Nephron (organoid): ENCODE results near the gene PPARG.

Source experiments
- H3K27ac Mint-ChIP-seq, 3 experiments: 2 replicates each; pipeline ENCODE4 v1.8.0; 2020; ENCODE audit warnings: mixed read lengths in 3 of 3, mild to moderate bottlenecking in 2 of 3, moderate library complexity in 1 of 3
- H3K27me3 Mint-ChIP-seq: 2 replicates; pipeline ENCODE4 v1.8.0; 2021; ENCODE audit warnings: low read depth, mild to moderate bottlenecking, moderate library complexity, mixed read lengths
- H3K36me3 Mint-ChIP-seq: 2 replicates; pipeline ENCODE4 v1.8.0; 2020; ENCODE audit warnings: low read depth, mixed read lengths
- H3K4me1 Mint-ChIP-seq: 2 replicates; pipeline ENCODE4 v1.8.0; 2020; ENCODE audit warnings: mixed read lengths
- H3K4me3 Mint-ChIP-seq, 3 experiments: 2 replicates each; pipeline ENCODE4 v1.8.0; 2020; ENCODE audit warnings: mild to moderate bottlenecking in 3 of 3, mixed read lengths in 3 of 3, moderate library complexity in 2 of 3
- H3K9me3 Mint-ChIP-seq: 2 replicates; pipeline ENCODE4 v1.8.0; 2020; ENCODE audit warnings: mixed read lengths
- CTCF ChIP-seq, 3 experiments: fragments of 200-600 bp; sonication (generic); IDR thresholded peaks; one replicate each; pipeline ENCODE4 v1.5.0; 2021; ENCODE audit warnings: antibody characterized with exemption in 3 of 3; ENCODE audit not compliant: unreplicated experiment in 3 of 3

The PPARG gene

GRCh38 chr3:12423918-12424630, 135.2 kb downstream of the PPARG start:
- Mint-ChIP-seq H3K27ac (peak overlapping the region; percentile 71 to 90 (median 79)), H3K36me3 (peaks cover 6% of the 10 kb centered on the region), H3K4me3 (peak overlapping the region in 1 of 3 experiments; percentile 34), H3K27me3 (peaks cover 11% of the 10 kb centered on the region), H3K4me1 (peaks cover 74% of the 10 kb centered on the region), H3K9me3 (no peaks in the 10 kb centered on the region)
- TF ChIP-seq CTCF (IDR thresholded peaks at IDR 0.05; ENCODE audit: unreplicated experiment in 3 of 3): no peak

DNA sequence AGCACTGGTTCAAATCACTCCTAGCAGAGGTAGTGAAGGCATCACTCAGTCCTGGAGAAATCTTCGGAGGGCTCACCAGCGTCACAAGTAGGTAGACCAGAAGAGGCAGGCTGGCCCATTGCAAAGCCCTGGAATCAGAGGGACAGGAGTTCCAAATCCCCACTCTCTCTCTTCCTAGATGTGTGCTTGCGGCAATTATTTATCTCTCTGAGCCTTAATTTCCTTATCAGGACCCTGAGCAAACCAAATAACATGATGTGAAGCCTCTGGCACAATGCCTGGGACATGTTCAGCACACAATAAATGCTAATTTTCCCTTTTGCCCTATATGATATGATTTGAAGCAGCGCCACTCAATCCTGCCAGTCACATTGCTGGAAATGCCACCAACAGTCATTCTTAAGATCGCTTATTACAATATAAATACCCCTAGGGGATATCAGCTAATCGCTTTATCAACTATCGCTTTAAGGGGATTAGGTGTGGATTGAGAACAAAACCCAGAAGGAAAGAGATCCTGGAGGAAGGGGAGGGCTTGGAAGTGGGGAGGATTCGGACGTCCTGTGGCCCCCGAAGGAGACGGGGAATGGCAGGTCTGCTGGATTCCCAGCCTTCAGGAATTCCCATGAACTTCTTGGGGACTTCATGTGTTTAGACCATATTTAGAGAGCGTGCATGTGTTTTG, 135.9 kb downstream of the PPARG start:
- Mint-ChIP-seq H3K4me3 (no peak overlapping the region), H3K4me1 (peaks cover 79% of the 10 kb centered on the region), H3K27me3 (peaks cover 11% of the 10 kb centered on the region), H3K9me3 (no peaks in the 10 kb centered on the region), H3K36me3 (peaks cover 6% of the 10 kb centered on the region), H3K27ac (peak overlapping the region; percentile 71 to 90 (median 79))
- no peak for TF ChIP-seq CTCF (IDR thresholded peaks at IDR 0.05; ENCODE audit: unreplicated experiment in 3 of 3)

DNA sequence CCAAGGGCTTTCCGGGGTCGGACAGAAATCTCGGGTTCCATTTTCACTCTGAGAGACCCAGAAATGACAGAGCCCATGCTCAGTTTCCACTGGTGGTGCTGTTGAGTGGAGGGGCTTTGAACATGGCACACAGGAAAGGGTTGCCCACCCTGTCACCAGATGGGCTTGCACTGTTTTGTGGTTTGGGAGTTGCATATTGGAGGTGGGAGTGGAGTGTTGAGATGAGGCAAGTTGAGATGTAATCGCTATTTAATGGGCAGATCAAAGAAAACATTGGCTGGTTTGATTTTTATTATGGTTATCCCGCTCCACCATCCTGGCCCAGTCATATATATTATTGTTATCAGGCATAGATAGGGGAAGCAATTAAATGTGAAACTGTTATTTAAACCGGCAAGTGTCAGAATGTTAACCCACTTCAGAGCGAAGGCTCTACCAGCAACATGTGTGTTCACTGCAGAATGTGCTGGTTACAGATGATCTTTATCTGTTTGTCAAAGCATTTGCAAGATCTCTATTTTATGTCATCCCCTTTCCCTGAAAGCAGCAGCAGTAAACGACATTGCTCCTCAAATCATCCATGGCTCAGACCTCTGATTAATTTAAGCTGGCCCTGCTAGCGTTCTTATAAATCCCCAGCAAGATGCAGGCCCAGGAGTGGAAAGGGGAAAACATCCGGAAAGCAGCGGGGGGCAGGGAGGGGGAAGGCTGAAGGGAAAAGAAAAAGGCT, 137.1 kb downstream of the PPARG start:
- Mint-ChIP-seq H3K4me3 (peak overlapping the region in 1 of 3 experiments; percentile 18), H3K36me3 (peaks cover 6% of the 10 kb centered on the region), H3K27ac (peak overlapping the region; percentile 75 to 79 (median 78)), H3K9me3 (peaks cover 4% of the 10 kb centered on the region), H3K4me1 (peaks cover 78% of the 10 kb centered on the region), H3K27me3 (peaks cover 9% of the 10 kb centered on the region)
- no peak for TF ChIP-seq CTCF (IDR thresholded peaks at IDR 0.05; ENCODE audit: unreplicated experiment in 3 of 3)

DNA sequence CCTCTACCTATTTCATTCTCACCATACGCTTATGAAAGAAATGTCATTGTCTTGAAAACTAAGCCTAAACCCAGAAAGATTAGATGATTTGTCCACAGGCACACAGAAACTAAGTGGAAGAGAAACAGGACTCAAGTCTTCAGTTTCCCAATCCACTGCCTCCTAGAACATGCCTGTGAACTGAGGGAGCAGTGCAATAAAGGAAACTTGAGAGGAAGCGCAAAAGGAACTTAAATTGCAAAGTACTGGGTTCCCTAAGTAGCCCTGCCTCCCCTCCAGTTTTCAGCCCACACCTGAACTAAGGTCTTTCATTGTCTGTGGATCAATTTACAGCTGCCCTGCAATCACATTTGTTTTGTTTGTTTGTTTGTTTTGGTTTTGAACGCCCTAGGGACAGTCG, 138.7 kb downstream of the PPARG start:
- Mint-ChIP-seq H3K27me3 (peaks cover 6% of the 10 kb centered on the region), H3K4me3 (no peak overlapping the region), H3K36me3 (peaks cover 6% of the 10 kb centered on the region), H3K27ac (peak overlapping the region; percentile 37 to 79 (median 50)), H3K9me3 (peaks cover 4% of the 10 kb centered on the region), H3K4me1 (peaks cover 69% of the 10 kb centered on the region)
- TF ChIP-seq CTCF (IDR thresholded peaks at IDR 0.05; ENCODE audit: unreplicated experiment in 3 of 3): no peak

- no peak overlapping the region for H3K4me3 Mint-ChIP-seq
- peak overlapping the region; percentile 18 to 50 (median 37) for H3K27ac Mint-ChIP-seq
- H3K36me3 Mint-ChIP-seq: peaks cover 6% of the 10 kb centered on the region
- H3K9me3 Mint-ChIP-seq: peaks cover 4% of the 10 kb centered on the region
- H3K27me3 Mint-ChIP-seq: peaks cover 6% of the 10 kb centered on the region
- TF ChIP-seq CTCF (IDR thresholded peaks at IDR 0.05; ENCODE audit: unreplicated experiment in 3 of 3): no peak
- H3K4me1 Mint-ChIP-seq: peaks cover 66% of the 10 kb centered on the region
Observed at GRCh38 chr3:12428126-12428525, 139.3 kb downstream of the PPARG start.
